Fibroblast of the aortic adventitia (primary cell): ENCODE measurements around the gene NR2E1. TPM values are rescaled to one million over a fixed set of nuclear protein-coding genes. Genes with fewer than 3 reads are reported as not detected.

Experiments
- DNase-seq: peaks from one replicate; pipeline ENCODE4 v3.0.0-alpha.2; 2010; ENCODE audit warnings: low read depth
- H3K4me3 ChIP-seq: 2 replicates; pipeline ENCODE4 v1.5.1; 2011; ENCODE audit warnings: low read depth, mild to moderate bottlenecking, control low read depth, low read length, moderate library complexity
- CTCF ChIP-seq: IDR thresholded peaks from 2 replicates; pipeline ENCODE4 v1.5.1; 2011; ENCODE audit warnings: mild to moderate bottlenecking, low read length, control low read depth, inconsistent platforms; ENCODE audit not compliant: insufficient read depth
- total RNA-seq: library from RNA; depleted of rRNA; stranded (reverse); fragments of >200 nt; gene quantifications from 2 replicates; pipeline ENCODE4 v1.2.3, GENCODE V29; 2012; ENCODE audit warnings: low replicate concordance

NR2E1 gene
- total RNA-seq, 1 donor = not detected

GRCh38 chr6:108179741-108180140 lies 13.9 kb downstream of the NR2E1 start:
- no peak for DNase-seq
- TF ChIP-seq CTCF = no peak
- no peak overlapping the region for H3K4me3 ChIP-seq

DNA sequence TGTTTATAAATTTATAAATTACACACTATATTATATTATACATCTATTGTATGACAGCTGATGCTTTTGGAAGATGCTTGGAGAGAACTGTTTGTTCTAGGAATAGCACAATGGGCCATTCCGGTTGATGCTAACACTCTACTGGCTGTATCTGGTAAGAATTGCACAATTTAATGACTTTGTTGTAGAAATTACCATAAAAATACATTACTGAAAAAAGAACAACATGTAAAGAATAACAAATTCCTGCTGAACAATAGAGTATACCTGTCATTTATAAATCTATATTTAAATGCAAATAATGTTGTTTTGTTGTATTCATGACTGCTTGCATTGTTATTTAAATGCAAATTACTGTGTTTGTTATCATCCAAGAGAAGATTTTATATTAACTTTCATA lies 14.4 kb downstream of the NR2E1 start:
- no peak for DNase-seq
- no peak overlapping the region for H3K4me3 ChIP-seq
- no peak for TF ChIP-seq CTCF

GRCh38 chr6:108180776-108181175 lies 15.0 kb downstream of the NR2E1 start:
- no peak for TF ChIP-seq CTCF
- no peak overlapping the region for H3K4me3 ChIP-seq
- no peak for DNase-seq

DNA sequence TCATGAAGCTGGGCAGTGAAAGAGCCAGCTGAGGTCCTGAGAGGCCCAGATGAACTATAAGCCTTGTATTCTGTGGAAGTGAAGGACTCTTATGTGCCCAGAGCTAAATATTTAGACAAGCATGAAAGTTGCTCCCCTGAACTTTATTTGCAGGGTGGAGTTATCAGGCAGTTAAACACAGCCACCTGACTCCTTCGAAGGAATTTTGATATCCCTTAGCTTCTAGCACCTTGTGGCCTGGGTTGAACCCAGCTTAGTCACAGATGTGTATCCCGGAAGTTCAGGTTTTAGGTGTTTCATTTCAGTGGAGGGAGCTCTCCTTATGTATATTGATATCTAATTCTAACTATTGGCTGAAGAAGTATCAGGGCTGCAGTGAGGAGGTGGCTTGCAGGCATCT lies 20.4 kb downstream of the NR2E1 start:
- no peak for DNase-seq
- TF ChIP-seq CTCF = no peak
- H3K4me3 ChIP-seq = no peak overlapping the region

DNA sequence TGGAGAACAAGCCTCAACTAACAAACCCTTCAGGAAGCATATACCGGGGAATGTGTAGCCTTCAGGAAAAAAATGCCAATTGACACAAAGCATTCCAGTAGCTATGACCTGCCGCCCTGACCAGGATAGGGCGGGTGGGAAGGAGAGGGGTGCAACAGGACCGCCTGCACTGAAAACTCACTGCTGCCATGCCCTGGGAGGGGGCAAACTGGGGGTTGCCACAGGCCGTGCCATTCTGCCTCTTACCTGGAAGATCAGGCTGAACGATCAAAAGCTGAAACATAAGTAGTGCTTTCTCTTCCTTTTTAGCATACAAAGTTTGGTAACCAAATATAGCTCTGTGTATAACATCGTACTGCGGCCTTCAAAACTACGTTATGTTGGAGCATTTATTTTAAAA lies 21.7 kb downstream of the NR2E1 start:
- H3K4me3 ChIP-seq = no peak overlapping the region
- DNase-seq = no peak
- no peak for TF ChIP-seq CTCF

- TF ChIP-seq CTCF = no peak
- DNase-seq = no peak
- no peak overlapping the region for H3K4me3 ChIP-seq
Observed at GRCh38 chr6:108193131-108193530, 27.3 kb downstream of the NR2E1 start.

- TF ChIP-seq CTCF = no peak
- no peak for DNase-seq
- H3K4me3 ChIP-seq = no peak overlapping the region
Observed at GRCh38 chr6:108193835-108194234, 28.0 kb downstream of the NR2E1 start.
